Kidney (tissue), 14 donors: ENCODE measurements around the gene MARCHF9. TPM values are rescaled to one million over a fixed set of nuclear protein-coding genes. Genes with fewer than 3 reads are reported as not detected.

Source experiments
- DNase-seq, 5 donors: peaks; one replicate each; pipeline ENCODE4 v3.0.0-alpha.2; 2013 to 2020
- FAIRE-seq: peaks from 2 replicates; lab custom pipeline; 2012; peaks lifted over from hg19 to GRCh38; lab: Jason Lieb, UNC
- H3K27ac ChIP-seq, 2 donors: one replicate each; pipeline ENCODE4 v1.7.0; 2013; ENCODE audit warnings: low read depth in 2 of 2, low read length in 2 of 2, inconsistent platforms in 1 of 2
- H3K27me3 ChIP-seq: one replicate; pipeline ENCODE4 v1.7.1; 2013; ENCODE audit warnings: low read length, inconsistent platforms; ENCODE audit not compliant: control insufficient read depth, insufficient read depth
- H3K36me3 ChIP-seq, 3 donors: one replicate each; pipeline versions ENCODE4 v1.7.0 to v1.7.1; 2013; ENCODE audit warnings: low read length in 3 of 3, control low read depth in 1 of 3, inconsistent platforms in 1 of 3; ENCODE audit not compliant: insufficient read depth in 3 of 3, control insufficient read depth in 2 of 3
- H3K4me1 ChIP-seq, 3 donors: one replicate each; pipeline versions ENCODE4 v1.7.0 to v1.7.1; 2013; ENCODE audit warnings: low read length in 3 of 3, inconsistent platforms in 1 of 3, low read depth in 1 of 3; ENCODE audit not compliant: control insufficient read depth in 2 of 3, insufficient read depth in 2 of 3
- H3K4me3 ChIP-seq, 3 donors: one replicate each; pipeline versions ENCODE4 v1.7.0 to v1.8.1; 2013; ENCODE audit warnings: low read length in 3 of 3, control low read depth in 1 of 3, inconsistent platforms in 1 of 3
- H3K9ac ChIP-seq, 3 donors: one replicate each; pipeline versions ENCODE4 v1.7.0 to v1.7.1; 2013; ENCODE audit warnings: low read length in 3 of 3, control low read depth in 1 of 3, inconsistent platforms in 1 of 3
- H3K9me3 ChIP-seq, 3 donors: one replicate each; pipeline versions ENCODE4 v1.7.0 to v1.7.1; 2013; ENCODE audit warnings: low read length in 3 of 3, control low read depth in 1 of 3, inconsistent platforms in 1 of 3; ENCODE audit not compliant: control insufficient read depth in 2 of 3, insufficient read depth in 1 of 3
- CTCF ChIP-seq: IDR thresholded peaks from 3 replicates; pipeline ENCODE4 v1.5.1; 2012; ENCODE audit warnings: mild to moderate bottlenecking, moderate library complexity, borderline replicate concordance; ENCODE audit not compliant: insufficient read depth; ENCODE audit errors: extremely low read depth
- intact Hi-C: fragments of 100-400 bp; cut with DNase I; formaldehyde crosslinking; loops from one replicate; pipeline ENCODE4 v1.11.1; 2022
- polyA plus RNA-seq: library from polyadenylated mRNA; stranded (reverse); fragments of 350-450 nt; fragmentation: Illumina TruSeq; extraction: RNeasy Lipid Tissue Mini Kit (QIAGEN cat#74804); gene quantifications from one replicate; pipeline ENCODE4 v1.2.3, GENCODE V29; 2014; ENCODE audit warnings: low read depth, low replicate concordance; ENCODE audit not compliant: insufficient read depth
- total RNA-seq: library from RNA; stranded (reverse); fragmentation: NEBNext Ultra II Directional; extraction: Animal tissue kit (Norgen Biotek cat#: 25700); gene quantifications from one replicate; pipeline ENCODE4 v1.2.1, GENCODE V29; 2021
- donor health status: control.
- donor health status: control.
- donor health status: control.
- donor health status: control.
- donor health status: control.
- donor health status: DM: yes; HTN: yes; CAD: no.
- donor health status: Normal renal cell carcinoma (clear cell type).

MARCHF9 gene
- total and polyA plus RNA-seq, 2 donors from 2014 or later = 22.9 to 38.4 TPM

- Histone ChIP-seq H3K36me3 (no peaks in the 10 kb centered on the region), H3K27me3 (peaks cover 45% of the 10 kb centered on the region), H3K4me1 (peaks cover 0 to 7% (median 4%) of the 10 kb centered on the region in 3 donors), H3K27ac (no peak overlapping the region), H3K4me3 (no peak overlapping the region), H3K9ac (no peak overlapping the region), H3K9me3 (no peaks in the 10 kb centered on the region)
- no peak for TF ChIP-seq CTCF
- FAIRE-seq = no peak
- DNase-seq = peak in 3 of 5 donors; percentile 34 to 77 (median 66)
- intact Hi-C loops = no loop called here
These were observed 17.1 kb upstream of the MARCHF9 start for GRCh38 chr12:57737467-57738460.

GRCh38 chr12:57738661-57739237, 16.2 kb upstream of the MARCHF9 start, which contains the start of gene AGAP2:
Gene AGAP2 (minus strand): TSS chr12:57738742. CDS start chr12:57738246, 496 bp downstream.
- peaks cover 37% of the 10 kb centered on the region for H3K27me3 ChIP-seq
- peak in 4 of 5 donors; percentile 67 to 79 (median 74) for DNase-seq

GRCh38 chr12:57739387-57739786, 15.5 kb upstream of the MARCHF9 start:
- FAIRE-seq = no peak

More at GRCh38 chr12:57738661-57739237, 16.2 kb upstream of the MARCHF9 start, which contains the start of gene AGAP2:
- no peaks in the 10 kb centered on the region for H3K9me3 ChIP-seq
- peaks cover 0 to 7% (median 4%) of the 10 kb centered on the region in 3 donors for H3K4me1 ChIP-seq
- no peak within 1 kb of the TSS for H3K9ac ChIP-seq
- intact Hi-C loops = no loop called here
- no peak for TF ChIP-seq CTCF
- H3K36me3 ChIP-seq = no peaks in the 10 kb centered on the region
- H3K27ac ChIP-seq = no peak within 1 kb of the TSS
- no peak within 1 kb of the TSS for H3K4me3 ChIP-seq
- FAIRE-seq = no peak

More at GRCh38 chr12:57739387-57739786, 15.5 kb upstream of the MARCHF9 start:
- Histone ChIP-seq H3K9me3 (no peaks in the 10 kb centered on the region), H3K4me3 (no peak overlapping the region), H3K27me3 (peaks cover 34% of the 10 kb centered on the region), H3K36me3 (no peaks in the 10 kb centered on the region), H3K27ac (no peak overlapping the region), H3K9ac (no peak overlapping the region), H3K4me1 (peaks cover 0 to 7% (median 4%) of the 10 kb centered on the region in 3 donors)
- intact Hi-C loops = no loop called here
- no peak for TF ChIP-seq CTCF
- no peak for DNase-seq
